NK-92 treated with Interleukin-12 subunit alpha and Interleukin-12 subunit beta, amount 100 ng/mL, for 24 hours (cell line): ENCODE measurements around the gene IPCEF1.
"Not testable (repeated sequence)": the region's sequence is repeated elsewhere in the genome, so short reads cannot be mapped to it uniquely, and the experiment has no call there.

Experiments
- DNase-seq: peaks from one replicate; lab custom pipeline; 2025; lab: John Stamatoyannopoulos, UW

IPCEF1 gene

DNA sequence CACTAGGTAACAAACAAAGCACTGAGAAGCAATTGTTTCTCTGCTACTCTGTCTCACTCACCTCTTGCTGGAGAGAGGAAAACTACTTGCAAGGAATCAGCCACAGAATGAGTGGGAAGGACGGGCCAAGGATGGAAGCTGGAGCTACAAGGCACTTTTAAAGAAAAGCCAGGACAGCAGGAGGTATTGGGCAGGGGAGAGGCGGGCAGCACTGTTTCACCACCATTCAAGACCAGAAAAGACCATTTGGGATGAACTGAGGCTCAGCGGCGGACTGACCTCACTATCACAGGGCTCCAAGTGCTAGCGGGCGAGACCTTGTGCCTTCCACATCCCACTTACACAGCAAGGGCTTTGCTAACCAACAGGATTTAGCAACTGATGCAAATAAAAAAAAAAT lies 137.4 kb downstream of the IPCEF1 start:
- DNase-seq, result no peak

DNA sequence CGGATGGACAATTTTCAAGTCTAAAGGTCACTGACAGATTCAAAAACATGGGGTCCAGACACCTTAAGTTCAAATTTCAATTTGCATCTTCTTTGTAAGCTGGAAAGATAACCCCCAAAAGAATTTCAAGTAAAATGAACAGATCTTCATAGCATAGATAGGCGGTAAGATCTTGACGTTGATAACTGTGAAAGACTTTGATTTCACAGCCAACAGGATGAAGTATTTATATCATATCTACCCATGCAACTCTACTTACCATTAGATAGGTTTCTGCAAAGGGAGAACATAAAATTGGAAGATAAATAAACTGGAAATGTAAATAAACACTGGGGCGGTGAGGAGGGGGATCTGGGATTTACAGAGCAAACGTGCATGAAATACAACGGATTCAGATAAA lies 137.8 kb downstream of the IPCEF1 start:
- no peak for DNase-seq

DNA sequence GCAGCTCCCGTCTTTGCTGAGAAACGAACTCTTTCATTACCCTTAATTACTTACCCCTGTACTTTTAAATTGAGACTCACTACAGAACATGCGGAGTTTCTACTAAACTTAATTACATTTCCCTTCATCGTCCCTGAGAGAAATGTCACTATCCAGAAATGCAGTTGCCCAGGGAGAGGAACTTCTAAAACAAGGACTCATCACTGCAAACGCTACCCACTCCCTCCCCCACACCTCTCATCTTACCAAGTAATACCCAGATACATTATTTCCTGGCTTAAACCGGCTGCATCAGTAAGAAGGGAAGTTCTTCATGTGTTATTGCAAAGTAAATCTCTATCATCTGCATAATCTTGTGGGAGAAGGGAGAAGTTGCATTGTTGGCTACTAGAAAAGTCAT lies 138.3 kb downstream of the IPCEF1 start:
- DNase-seq, result no peak

DNA sequence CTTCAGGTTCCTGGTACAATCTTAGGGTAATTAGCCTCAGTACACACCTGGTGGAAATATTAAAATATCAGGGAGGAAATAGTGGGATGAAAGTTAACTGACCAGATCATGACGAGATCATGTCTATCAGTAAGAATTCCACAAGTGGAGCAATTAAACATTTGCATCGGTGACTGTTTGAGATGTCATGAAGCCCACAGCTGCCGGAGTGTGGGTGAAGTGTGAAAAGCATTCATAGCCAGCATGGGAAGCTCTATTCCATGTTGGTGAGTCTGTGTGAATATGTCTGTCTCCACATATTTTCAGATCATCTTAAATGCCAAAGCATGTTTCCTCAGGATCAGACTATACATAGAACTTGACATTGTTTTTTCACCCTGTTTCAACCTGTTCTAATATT lies 142.8 kb downstream of the IPCEF1 start:
- DNase-seq, result no peak

DNA sequence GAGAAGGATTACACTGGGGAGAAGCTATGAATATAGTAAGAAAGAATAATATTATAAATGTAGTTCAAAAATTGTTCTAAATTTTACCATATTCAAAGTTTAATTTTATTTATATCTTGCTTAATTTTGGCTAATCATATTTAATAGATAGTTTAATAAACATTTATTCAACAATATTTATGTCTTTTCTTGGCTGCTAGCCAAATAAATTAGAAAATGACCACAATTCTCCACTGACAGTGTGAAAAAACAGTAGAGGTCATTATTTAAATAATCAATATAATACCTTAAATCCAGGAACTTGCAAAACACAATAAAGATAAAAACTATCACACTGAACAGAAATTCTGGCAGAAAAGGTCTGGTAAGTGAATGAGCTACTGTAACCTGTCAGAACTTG lies 145.9 kb downstream of the IPCEF1 start:
- no peak for DNase-seq

DNA sequence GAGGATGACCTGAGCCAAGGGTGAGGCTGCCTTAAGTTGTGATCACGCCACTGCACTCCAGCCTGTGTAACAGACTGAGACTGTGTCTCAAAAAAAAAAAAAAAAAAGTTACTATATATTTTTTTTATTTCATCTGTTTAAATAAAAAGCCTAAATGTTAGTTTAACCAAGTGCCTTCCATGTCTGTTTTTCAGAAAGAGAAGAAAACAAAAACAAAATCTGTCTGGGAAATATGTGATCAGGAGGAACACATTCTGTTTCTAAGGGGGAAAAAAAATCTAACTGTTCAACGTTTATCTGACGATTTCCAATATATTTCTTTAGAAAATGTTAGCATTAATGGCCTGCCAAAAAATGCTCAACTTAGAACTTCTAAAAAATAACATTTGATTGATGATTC lies 147.0 kb downstream of the IPCEF1 start:
- DNase-seq, result no peak

DNA sequence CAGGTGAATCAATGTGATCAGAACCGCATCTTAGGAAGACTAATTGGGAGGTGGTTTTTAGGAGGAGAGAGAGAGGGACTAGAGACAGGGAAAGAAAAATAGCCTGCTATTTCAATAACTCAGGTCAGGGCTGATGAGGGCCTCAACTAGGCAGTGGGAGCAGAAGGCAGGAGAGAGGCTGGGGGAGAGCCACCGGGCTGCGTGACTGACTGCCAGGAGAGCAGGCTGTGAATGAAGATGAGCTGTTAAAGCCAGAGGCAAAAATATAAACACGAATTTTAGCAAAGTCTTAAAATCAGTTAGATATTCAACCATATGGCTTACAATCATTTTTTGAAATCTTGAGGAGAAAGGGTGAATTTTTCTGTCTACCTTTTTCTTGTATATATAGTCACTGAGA lies 149.6 kb downstream of the IPCEF1 start:
- no peak for DNase-seq

DNA sequence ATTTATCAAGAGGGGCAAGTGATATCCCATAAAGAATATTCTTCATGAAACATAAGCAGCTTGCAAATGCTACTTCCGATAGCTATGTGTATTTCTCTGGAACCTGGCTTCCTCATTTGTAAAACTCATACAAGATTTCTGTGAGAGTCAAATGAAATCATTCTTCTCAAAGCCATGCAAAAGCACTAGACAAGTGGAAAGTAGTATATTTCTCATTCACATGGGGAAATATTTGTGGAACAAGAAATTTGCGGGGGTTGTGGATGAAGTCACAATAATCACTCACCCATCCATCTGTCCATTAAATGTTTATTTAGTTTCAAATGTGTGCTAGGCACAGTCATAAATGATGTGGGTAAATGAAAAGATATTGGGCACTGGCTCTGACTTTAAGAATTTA lies 150.5 kb downstream of the IPCEF1 start:
- DNase-seq, result no peak

DNA sequence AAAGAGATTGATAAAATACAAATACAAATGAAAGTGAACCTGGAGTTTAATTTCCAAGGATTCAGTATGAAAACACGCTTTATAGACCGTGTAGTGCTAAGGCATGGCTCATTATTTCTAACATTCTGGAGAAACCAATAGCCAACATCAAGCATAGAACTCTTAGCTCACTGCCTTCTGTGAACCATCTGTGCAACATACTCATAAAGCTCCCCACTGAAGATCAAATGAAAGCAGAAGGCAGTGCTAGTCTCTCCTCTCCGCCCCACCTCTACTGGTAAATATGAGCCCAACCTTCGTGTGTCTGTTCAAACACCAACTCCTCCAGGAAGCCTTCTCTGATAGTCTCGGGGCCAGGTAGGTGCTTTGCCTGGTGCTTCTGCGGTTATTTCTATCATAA lies 153.6 kb downstream of the IPCEF1 start:
- no peak for DNase-seq

DNA sequence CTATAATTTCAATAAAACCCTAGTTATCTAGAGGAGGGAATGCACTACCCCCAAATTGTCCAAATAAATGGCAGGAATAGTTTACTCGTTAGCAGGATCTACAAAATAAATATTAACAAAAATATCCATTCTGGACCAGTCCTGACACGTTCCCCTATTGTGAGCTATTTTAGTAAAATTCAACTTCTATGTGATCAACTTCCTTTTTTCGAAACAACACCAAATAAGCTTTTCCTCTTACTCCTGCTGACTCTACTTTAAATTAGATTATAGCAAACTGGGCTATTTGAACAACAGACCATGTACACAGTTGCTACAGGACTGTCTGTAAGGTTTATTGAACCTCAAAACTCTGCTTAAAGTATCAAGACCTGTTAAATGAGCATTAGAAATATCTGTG lies 154.3 kb downstream of the IPCEF1 start:
- no peak for DNase-seq

DNA sequence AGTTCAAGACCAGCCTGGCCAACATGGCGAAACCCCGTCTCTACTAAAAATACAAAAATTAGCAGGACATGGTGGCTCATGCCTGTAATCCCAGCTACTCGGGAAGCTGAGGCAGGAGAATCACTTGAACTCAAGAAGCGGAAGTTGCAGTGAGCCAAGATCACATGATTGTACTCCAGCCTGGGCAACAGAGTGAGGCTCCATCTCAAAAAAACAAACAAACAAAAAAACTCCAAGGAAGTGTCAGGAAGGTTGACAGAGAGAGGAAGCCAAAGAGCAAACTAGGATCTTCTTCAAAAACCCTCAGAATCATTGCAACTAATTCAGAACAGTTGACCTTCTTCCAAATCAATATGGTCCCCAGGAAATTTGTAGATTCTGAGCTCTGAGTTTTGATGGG lies 154.9 kb downstream of the IPCEF1 start:
- DNase-seq, result not testable (repeated sequence)

DNA sequence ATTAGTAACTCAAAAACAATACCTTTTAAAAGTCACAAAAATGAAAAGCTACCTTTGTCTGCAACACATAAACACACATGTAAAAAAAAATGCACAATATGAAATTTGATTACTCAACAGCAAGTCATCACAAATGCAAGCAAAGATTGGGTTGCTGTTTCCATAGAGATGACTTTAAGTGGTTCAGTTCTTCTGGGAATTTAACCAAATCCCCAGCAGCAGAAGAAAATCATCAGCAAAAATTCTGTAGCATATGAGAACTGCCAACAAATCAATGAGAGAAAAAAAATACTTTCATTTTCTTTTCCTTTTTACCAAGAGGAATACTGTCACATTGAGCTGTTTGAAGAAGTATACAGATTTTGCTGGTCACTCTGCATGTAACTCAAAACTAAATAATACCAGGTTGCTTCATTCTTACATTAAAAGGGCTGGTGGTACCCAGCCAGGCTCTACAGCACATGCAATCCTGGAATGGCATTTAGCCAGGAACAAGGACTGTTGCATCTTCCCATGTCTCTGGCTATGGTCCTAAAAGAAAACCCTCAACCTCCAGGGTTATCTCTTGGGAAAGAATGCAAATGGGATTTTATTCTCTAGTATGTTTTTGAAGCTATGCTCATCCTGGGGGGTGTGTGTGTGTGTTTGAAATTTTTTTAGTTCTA lies 159.3 kb downstream of the IPCEF1 start:
- no peak for DNase-seq

DNA sequence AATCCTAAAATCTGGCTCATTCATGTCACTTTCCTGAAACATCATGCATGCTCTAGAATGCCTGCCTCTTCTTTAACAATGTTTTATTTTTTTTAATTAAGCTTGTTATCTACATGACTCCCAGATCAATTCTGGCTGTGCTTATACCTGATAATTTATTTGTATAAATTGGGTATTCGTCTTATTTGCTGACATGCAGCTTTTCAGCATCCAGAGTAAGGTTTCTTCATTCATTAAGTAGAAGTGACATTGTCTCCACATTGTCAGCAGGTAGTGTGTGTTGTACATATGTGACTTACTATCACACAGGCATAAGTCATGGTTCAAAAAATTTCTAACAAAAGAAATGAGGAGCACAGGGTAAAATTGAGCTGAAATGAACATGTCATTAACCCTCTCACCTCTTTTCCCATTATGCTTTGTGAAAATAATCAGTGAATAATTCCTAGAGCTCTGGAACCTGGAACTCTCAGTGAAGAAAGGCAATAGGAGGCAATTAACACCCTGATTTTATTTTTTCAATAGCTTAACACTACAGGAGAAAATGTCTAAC lies 160.2 kb downstream of the IPCEF1 start:
- DNase-seq, result no peak

DNA sequence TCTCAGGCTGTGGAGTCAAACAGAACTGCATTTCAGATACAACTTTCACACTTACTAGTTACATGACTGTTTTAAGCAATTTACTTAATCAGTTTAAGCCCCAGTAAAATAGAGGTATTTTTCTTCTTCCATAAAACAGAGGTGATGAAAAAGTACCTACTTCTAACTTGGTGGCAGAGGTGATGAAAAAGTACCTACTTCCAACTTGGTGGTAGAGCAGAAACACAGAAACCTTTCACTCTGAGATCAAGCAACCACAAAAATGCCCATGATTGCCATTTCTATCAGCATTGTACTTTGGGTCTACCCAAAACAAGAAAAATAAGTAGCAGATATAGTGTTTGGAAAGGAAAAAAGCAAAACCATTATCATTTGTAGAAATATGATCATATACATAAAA lies 168.9 kb downstream of the IPCEF1 start:
- no peak for DNase-seq

DNA sequence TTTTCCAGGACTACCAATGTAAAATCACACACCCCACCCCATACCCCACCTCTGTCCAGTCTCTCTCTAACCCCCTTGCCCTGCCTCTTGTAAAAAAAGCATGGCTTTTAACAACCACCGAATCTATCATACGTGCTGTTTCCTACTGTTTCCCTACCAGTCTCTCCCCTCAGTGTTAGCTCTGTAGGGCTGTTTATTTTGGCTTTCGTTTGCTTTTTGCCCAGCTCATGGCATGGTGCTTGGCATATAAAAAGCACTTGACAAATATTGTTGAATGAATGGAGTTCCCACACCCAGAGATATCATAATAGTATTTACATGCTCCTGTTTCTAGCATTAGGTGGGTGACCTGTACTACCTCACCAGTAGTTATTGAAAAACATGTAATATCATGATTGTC lies 169.4 kb downstream of the IPCEF1 start:
- no peak for DNase-seq

DNA sequence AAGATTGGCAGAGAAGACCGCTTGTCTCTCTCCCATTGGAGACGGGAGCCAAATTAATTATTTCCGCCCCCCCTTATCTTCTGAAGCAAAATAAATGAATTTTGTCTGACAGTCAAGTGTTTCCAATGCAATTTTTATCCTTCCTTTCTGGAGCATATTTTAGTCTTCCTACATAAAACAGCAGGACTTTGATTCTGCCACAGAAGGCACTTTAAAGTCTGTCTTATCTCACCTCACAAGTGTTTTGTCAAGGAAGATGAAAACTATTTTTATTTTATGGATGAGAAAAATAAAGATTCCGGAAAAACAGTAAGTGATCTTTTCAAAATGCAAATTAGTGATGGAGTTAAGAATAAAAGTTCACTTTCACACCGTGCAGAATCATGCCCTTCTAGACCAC lies 177.2 kb downstream of the IPCEF1 start:
- DNase-seq, result no peak

DNA sequence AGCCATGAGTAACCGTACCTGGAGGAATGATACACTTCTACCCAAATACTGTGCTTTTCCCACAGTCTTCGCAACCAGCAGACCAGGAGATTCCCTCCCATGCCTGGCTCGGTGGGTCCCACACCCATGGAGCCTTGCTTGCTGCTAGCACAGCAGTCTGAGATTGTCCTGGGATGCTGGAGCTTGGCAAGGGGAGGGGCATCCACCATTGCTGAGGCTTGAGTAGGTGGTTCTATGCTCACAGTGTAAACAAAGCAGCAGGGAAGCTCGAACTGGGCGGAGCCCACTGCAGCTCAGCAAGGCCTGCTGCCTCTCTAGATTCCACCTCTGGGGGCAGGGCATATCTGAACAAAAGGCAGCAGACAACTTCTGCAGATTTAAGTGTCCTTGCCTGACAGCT lies 184.2 kb downstream of the IPCEF1 start:
- not testable (repeated sequence) for DNase-seq

DNA sequence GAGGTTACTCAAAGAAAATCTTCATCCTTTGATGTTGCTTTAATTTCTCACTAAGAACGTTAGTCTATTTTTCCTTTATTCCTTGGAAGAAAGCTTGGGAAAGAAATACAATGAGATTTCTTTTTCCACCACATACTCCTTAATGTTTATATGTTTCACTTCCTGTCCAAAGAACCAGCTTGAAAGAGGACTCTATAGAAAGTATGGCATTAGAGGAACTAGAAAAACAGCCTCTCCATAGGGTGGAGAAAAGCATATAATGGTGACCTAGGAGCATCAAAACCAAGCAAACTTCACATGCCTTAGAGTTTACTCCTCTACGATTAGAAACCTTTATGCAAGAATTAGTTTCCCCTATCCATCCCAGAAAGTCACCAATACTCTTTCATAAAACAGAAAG lies 186.5 kb downstream of the IPCEF1 start:
- DNase-seq, result no peak

DNA sequence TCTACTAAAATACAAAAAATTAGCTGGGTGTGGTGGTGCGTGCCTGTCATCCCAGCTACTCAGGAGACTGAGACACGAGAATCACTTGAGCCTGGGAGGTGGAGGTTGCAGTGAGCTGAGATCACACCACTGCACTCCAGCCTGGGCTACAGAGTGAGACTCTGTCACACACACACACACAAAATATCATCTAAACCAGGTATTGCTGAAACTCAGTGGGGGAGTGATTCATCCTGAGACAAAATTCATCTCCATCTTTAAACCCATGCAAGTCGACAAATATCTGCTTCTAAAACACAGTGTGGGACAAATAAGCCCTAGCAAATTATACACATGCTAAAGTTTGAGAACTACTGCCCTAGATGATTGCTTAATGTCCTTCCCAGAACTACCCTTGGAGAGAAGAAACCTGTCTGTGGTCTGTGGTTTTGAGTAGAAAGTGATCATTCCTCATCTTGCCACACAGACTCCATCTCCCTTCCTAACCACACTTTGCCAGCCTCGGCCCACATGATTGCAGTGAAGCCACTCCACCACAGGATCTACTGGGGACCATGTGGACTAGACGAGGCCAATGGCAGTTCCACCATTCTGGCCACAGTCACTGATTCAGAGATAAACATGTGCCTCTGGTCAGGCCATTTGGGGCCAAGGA lies 187.3 kb downstream of the IPCEF1 start:
- DNase-seq, result no peak

DNA sequence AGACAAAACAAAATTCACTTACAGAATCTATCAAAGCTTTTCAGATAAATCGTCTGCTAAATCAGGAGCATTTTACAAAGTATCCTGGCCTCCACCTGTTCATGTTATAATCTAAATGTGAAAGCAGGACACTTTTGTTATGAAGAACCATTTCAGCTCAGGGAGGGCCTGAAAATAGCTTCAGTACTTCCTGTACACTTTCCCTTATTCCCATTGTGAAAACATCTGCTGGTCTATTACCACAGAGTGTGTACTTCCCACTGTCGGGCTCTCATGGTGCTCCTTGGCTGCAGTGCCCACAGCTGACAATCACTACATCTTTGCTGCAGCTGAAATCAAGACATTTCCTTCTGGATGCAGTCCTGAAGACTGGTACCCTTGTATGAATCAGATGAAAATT lies 189.5 kb downstream of the IPCEF1 start:
- no peak for DNase-seq

DNA sequence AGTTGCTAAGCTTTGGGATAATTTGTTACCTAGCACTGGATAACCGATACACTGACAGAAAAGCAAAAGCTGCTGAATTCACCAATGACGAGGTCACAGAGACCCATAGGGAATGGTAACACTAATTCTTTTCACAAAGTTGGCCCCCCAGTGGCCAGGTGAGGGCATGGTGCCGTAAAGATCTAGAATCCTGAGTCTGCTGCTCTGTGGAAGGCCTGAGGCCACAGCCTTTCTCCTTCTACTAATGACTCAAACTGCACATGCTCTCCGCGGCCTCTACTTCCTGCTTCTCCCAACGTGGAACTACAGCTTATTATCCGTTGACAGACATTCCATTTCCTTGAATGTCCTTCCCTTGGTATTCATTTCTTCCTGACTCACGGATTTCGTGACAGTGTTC lies 190.5 kb downstream of the IPCEF1 start:
- DNase-seq, result no peak

DNA sequence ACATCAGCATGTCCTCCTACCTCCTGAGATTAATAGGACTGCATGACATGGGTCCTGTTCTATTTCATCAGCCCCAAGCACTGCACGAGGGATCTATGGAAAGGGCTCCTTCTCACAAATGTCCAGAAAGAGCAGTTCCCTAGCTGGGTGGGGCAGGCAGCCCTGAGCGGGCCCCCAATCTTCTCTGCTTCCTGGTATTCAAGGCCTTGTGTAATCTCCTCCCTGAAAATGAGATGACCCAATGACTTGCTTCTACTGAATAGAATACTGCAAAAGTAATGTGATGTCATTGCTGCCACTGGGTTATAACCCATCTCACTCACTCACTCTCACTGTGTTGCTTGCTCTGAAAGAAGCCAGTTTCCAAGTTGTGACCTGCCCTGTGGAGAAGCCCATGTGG lies 191.1 kb downstream of the IPCEF1 start:
- DNase-seq, result no peak

DNA sequence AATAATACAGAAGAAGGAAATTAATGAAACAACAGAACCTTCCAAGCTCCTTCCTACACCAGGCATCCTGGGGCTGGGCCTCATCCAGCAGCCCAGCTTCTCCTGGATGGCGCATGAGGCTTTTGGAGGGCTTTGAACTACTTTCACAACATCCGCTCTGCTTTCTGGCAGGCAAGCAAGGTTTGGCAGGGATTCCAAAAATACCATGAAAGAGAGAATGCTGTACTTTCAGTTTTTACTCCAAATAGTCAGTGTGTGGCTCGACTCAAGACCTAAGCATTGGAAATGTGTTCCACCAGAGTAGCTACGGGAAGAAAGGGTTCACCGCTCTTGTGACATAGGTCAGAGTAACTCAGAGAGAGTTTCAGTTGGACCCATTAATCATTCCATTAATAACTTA lies 192.2 kb downstream of the IPCEF1 start:
- DNase-seq, result no peak

DNA sequence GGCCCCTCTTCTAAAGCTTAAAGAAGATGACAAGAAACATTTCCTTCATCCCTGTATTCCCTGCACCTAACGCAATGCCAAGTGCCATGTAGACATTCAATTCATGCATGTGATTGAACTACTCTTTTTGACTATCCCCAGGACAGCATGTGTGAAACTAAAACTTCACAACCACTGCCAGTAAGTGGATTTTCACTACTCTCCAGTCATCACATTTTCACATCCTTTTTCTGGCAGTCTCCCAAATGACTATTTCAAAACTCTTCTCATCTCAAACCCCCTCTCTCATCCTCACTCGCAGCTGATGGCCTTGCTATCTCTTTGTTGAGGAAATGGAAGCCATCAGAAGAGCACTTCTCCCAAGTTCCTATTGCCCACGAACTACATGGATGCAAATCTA lies 194.9 kb downstream of the IPCEF1 start:
- DNase-seq, result no peak
